ENCODE measurements around the gene CIDEC. TPM values are rescaled to one million over a fixed set of nuclear protein-coding genes. Genes with fewer than 3 reads are reported as not detected.

The CIDEC gene
- total and polyA plus RNA-seq, 4 donors: 0.28 to 4.2 (median 0.59) TPM; not detected in 1

- H3K36me3 ChIP-seq (ENCODE audit: control insufficient read depth in 4 of 4, insufficient read depth in 3 of 4, low read depth in 1 of 4, low read length in 3 of 4): peaks cover 0 to 18% (median 4%) of the 10 kb centered on the region in 4 donors
These were observed 48.8 kb downstream of the CIDEC start for GRCh38 chr3:9831253-9831652.

More at GRCh38 chr3:9831253-9831652, 48.8 kb downstream of the CIDEC start:
- no peak overlapping the region for H3K4me3 ChIP-seq (ENCODE audit: low read depth in 1 of 3, low read length in 3 of 3)
- no peaks in the 10 kb centered on the region for H3K27me3 ChIP-seq (ENCODE audit: control insufficient read depth in 4 of 4, insufficient read depth in 4 of 4, low read length in 3 of 4)
- H3K27ac ChIP-seq (ENCODE audit: low read depth in 1 of 2, low read length in 2 of 2): no peak overlapping the region
- H3K9ac ChIP-seq (ENCODE audit: low read depth in 1 of 2, low read length in 2 of 2): no peak overlapping the region
- H3K4me1 ChIP-seq (ENCODE audit: control insufficient read depth in 4 of 4, insufficient read depth in 4 of 4, low read length in 3 of 4): no peaks in the 10 kb centered on the region
- TF ChIP-seq YY1 (IDR thresholded peaks at IDR 0.05): no peak
- TF ChIP-seq EGR1 (IDR thresholded peaks at IDR 0.05; ENCODE audit: low read depth in 2 of 2): no peak
- no peak for TF ChIP-seq FOXA1 (IDR thresholded peaks at IDR 0.05)
- TF ChIP-seq HNF4G (IDR thresholded peaks at IDR 0.05): no peak
- no peak for TF ChIP-seq JUND (IDR thresholded peaks at IDR 0.05)
- no peak for TF ChIP-seq REST (IDR thresholded peaks at IDR 0.05)
- no peak for TF ChIP-seq GABPA (IDR thresholded peaks at IDR 0.05 in 1 of 2, conservative IDR thresholded peaks at IDR 0.05 in 1 of 2)
- TF ChIP-seq NR2F2 (IDR thresholded peaks at IDR 0.05): no peak
- no peak for TF ChIP-seq MAX (IDR thresholded peaks at IDR 0.05)
- no peak for TF ChIP-seq RAD21 (IDR thresholded peaks at IDR 0.05)
- TF ChIP-seq ATF3 (IDR thresholded peaks at IDR 0.05): no peak
- TF ChIP-seq TAF1 (conservative IDR thresholded peaks at IDR 0.05): no peak
- no peak for TF ChIP-seq FOXA2 (IDR thresholded peaks at IDR 0.05)
- TF ChIP-seq SP1 (IDR thresholded peaks at IDR 0.05): no peak
- TF ChIP-seq HNF4A (conservative IDR thresholded peaks at IDR 0.05): no peak
- TF ChIP-seq ZBTB33 (IDR thresholded peaks at IDR 0.05): no peak
- TF ChIP-seq RXRA (IDR thresholded peaks at IDR 0.05): no peak
- no peak for TF ChIP-seq CTCF (IDR thresholded peaks at IDR 0.05; ENCODE audit: low read depth, low read length, missing input control)
- no peaks in the 10 kb centered on the region for H3K9me3 ChIP-seq (ENCODE audit: control insufficient read depth in 4 of 4, low read length in 3 of 4)
- DNase-seq (ENCODE audit: low spot score): no peak
- WGBS: 98% methylated on average over 3 of the region's 3 CpGs

Measured in liver (tissue), 9 donors.